A673 (cell line): ENCODE results near the gene POU4F3.

Experiments
- CTCF ChIP-seq: fragments of 300-800, 200-600 bp; sonication (generic); conservative IDR thresholded peaks from 2 replicates; pipeline ENCODE4 v1.5.1; 2017; ENCODE audit warnings: low read depth, mild to moderate bottlenecking, antibody characterized with exemption, low read length, moderate library complexity, mixed read lengths
- EZH2 ChIP-seq: fragments of 200-600 bp; sonication (generic); IDR thresholded peaks from 2 replicates; pipeline ENCODE4 v1.6.1; 2017; ENCODE audit warnings: borderline replicate concordance, low read depth, mild to moderate bottlenecking, mixed read lengths, antibody characterized with exemption, low read length; ENCODE audit not compliant: poor library complexity, severe bottlenecking

- TF ChIP-seq CTCF (no peak), EZH2 (no peak)
These were observed 40.3 kb downstream of the POU4F3 start for GRCh38 chr5:146378986-146379385.
